K562 (cell line): ENCODE data around the gene TREH. TPM values are rescaled to one million over a fixed set of nuclear protein-coding genes. Genes with fewer than 3 reads are reported as not detected.
A peak's percentile ranks its signal among the peaks of the same experiment; 100 is the strongest.

ENCODE experiments used
- BRD4 ChIP-seq: fragments of 200-600 bp; sonication (generic); IDR thresholded peaks from 2 replicates; pipeline ENCODE4 v1.6.1; 2017; ENCODE audit warnings: inconsistent platforms
- CCAR2 ChIP-seq: fragments of 200-400 bp; formaldehyde crosslinking; IDR thresholded peaks from 2 replicates; pipeline ENCODE4 v1.6.1; 2017; ENCODE audit warnings: mild to moderate bottlenecking, low read depth, low read length
- DACH1 ChIP-seq: fragments of 450-650 bp; IDR thresholded peaks from 2 replicates; pipeline ENCODE4 v1.6.1; 2018; ENCODE audit not compliant: partially characterized antibody
- DPF2 ChIP-seq: fragments of 450-650 bp; IDR thresholded peaks from 2 replicates; pipeline ENCODE4 v1.6.1; 2016
- EZH2 ChIP-seq: IDR thresholded peaks from 2 replicates; pipeline ENCODE4 v1.6.1; 2012; ENCODE audit warnings: low read depth, mild to moderate bottlenecking, inconsistent platforms, low read length, borderline replicate concordance
- GABPB2 ChIP-seq: fragments of 250-450 bp; sonication (Bioruptor Pico); conservative IDR thresholded peaks from 2 replicates; pipeline ENCODE4 v1.5.1; 2021; ENCODE audit warnings: mild to moderate bottlenecking
- HDAC1 ChIP-seq, 2 experiments: fragments of 450-650 bp; IDR thresholded peaks; 2 replicates each; pipeline ENCODE4 v1.6.1; 2016 to 2017; ENCODE audit warnings: inconsistent platforms in 1 of 2, mild to moderate bottlenecking in 1 of 2, moderate library complexity in 1 of 2
- KLF16 ChIP-seq: IDR thresholded peaks from 2 replicates; pipeline ENCODE4 v1.6.1; 2016; ENCODE audit warnings: antibody characterized with exemption
- LARP7 ChIP-seq: fragments of 450-650 bp; IDR thresholded peaks from 2 replicates; pipeline ENCODE4 v1.6.1; 2016
- MCM3 ChIP-seq: fragments of 450-650 bp; IDR thresholded peaks from 2 replicates; pipeline ENCODE4 v1.6.1; 2016
- NBN ChIP-seq: fragments of 450-650 bp; IDR thresholded peaks from 2 replicates; pipeline ENCODE4 v1.6.1; 2016; ENCODE audit warnings: low read depth, mild to moderate bottlenecking
- POLR2AphosphoS2 ChIP-seq: IDR thresholded peaks from 2 replicates; pipeline ENCODE4 v1.6.1; 2012; ENCODE audit warnings: low read length, improper control_type of control experiment
- POU5F1 ChIP-seq: fragments of 150-350 bp; IDR thresholded peaks from 2 replicates; pipeline ENCODE4 v1.6.1; 2014; ENCODE audit warnings: borderline replicate concordance, low read length, low read depth, mild to moderate bottlenecking; ENCODE audit not compliant: partially characterized antibody
- SMARCB1 ChIP-seq: IDR thresholded peaks from 2 replicates; pipeline ENCODE4 v1.6.1; 2011; ENCODE audit warnings: improper control_type of control experiment, low read depth; ENCODE audit not compliant: insufficient read length
- TAF15 ChIP-seq: fragments of 200-400 bp; formaldehyde crosslinking; IDR thresholded peaks from 2 replicates; pipeline ENCODE4 v1.6.1; 2017; ENCODE audit warnings: mild to moderate bottlenecking, low read depth, low read length, moderate library complexity
- ZBTB7A ChIP-seq: IDR thresholded peaks from 2 replicates; pipeline ENCODE4 v1.6.1; 2011; ENCODE audit warnings: low read depth, mild to moderate bottlenecking, low read length, moderate library complexity, borderline replicate concordance; ENCODE audit not compliant: control insufficient read depth
- ZNF217 ChIP-seq: sonication (generic); formaldehyde crosslinking; IDR thresholded peaks from 2 replicates; pipeline ENCODE4 v1.8.0; 2022; ENCODE audit warnings: mild to moderate bottlenecking, missing genetic modification reagents
- ZNF24 ChIP-seq: fragments of 450-650 bp; IDR thresholded peaks from 2 replicates; pipeline ENCODE4 v1.6.1; 2016
- ZNF41 ChIP-seq: fragments of 250-450 bp; sonication (Bioruptor Pico); conservative IDR thresholded peaks from 2 replicates; pipeline ENCODE4 v1.4.0; 2020; ENCODE audit warnings: mild to moderate bottlenecking
- ZNF79 ChIP-seq: fragments of 250-450 bp; sonication (Bioruptor Pico); IDR thresholded peaks from 2 replicates; pipeline ENCODE4 v1.4.0; 2020; ENCODE audit warnings: low read depth, mild to moderate bottlenecking, moderate library complexity
- polyA plus RNA-seq, 8 experiments: library from polyadenylated mRNA; depleted of rRNA in 4 of 8; stranded (reverse) in 5 of 8; unstranded in 3 of 8; fragments of >200 nt; fragmentation: Nextera tagmentation in 2 of 8; fragmentation: Illumina TruSeq in 1 of 8; extraction: Ambion mirVana in 2 of 8; extraction: Trizol in 1 of 8; gene quantifications; 2 replicates each; pipeline versions ENCODE4 v1.2.1 to v1.2.3, GENCODE V29; 2011 to 2014; ENCODE audit warnings: inconsistent platforms in 1 of 8, missing spikeins in 1 of 8
- total RNA-seq, 7 experiments: library from RNA; depleted of rRNA in 6 of 7; stranded (reverse); fragments of >200 nt in 6 of 7; fragmentation: Illumina TruSeq in 2 of 7; extraction: Trizol in 2 of 7; gene quantifications; 2 replicates each; pipeline versions ENCODE4 v1.2.1 to v1.2.3, GENCODE V29; 2011 to 2021; ENCODE audit warnings: low replicate concordance in 1 of 7
- TF ChIP-seq, protein P1 (sequence below): conservative IDR thresholded peaks from 2 replicates; pipeline ENCODE4 v1.6.1; 2011; ENCODE audit warnings: low read depth, mild to moderate bottlenecking, low read length; ENCODE audit not compliant: control insufficient read depth
- TF ChIP-seq, protein P2 (sequence below): fragments of 250-450 bp; sonication (Bioruptor Pico); IDR thresholded peaks from 2 replicates; pipeline ENCODE4 v1.8.0; 2021; ENCODE audit warnings: borderline replicate concordance, mild to moderate bottlenecking, moderate library complexity; ENCODE audit not compliant: poor library complexity, severe bottlenecking
- TF ChIP-seq, protein P3 (sequence below): sonication (generic); formaldehyde crosslinking; IDR thresholded peaks from 2 replicates; pipeline ENCODE4 v1.5.0; 2020; ENCODE audit warnings: missing genetic modification reagents
- TF ChIP-seq, protein P4 (sequence below): fragments of 450-650 bp; IDR thresholded peaks from 2 replicates; pipeline ENCODE4 v1.6.1; 2017; ENCODE audit warnings: antibody characterized with exemption

TREH gene
- total and polyA plus RNA-seq, 9 of the 15 experiments (the other 6 are each of a cell fraction or from before 2014, with no cell fraction given): 0.09 to 0.20 (median 0.11) TPM; not detected in 6

DNA sequence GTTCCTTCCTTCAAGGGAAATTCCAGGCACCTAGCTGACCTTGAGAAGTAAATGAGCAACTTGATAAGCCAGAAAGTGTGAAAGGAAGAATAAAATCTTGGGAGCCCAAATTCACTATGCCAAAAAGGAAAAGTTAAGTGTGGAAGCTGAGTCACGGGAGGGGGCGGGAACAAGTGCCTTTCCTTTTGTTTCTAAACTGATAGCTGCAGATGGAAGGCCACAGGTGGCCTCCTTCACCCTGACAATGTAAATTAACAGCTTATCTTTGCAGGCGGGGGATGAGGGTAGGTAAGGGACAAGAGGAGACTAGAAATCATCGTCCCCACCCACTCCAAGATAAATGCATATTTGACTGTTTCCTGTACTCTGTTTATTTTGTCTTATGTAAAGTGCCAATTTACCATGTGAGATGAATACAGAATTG is 36.4 kb upstream of the TREH start (continued):
- TF ChIP-seq, protein P1, sequence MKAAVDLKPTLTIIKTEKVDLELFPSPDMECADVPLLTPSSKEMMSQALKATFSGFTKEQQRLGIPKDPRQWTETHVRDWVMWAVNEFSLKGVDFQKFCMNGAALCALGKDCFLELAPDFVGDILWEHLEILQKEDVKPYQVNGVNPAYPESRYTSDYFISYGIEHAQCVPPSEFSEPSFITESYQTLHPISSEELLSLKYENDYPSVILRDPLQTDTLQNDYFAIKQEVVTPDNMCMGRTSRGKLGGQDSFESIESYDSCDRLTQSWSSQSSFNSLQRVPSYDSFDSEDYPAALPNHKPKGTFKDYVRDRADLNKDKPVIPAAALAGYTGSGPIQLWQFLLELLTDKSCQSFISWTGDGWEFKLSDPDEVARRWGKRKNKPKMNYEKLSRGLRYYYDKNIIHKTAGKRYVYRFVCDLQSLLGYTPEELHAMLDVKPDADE: no peak
- TF ChIP-seq ZBTB7A: no peak
- no peak for TF ChIP-seq ZNF217 (CRISPR knock-in tag)
- no peak for TF ChIP-seq LARP7
- no peak for TF ChIP-seq GABPB2 (CRISPR knock-in tag)
- no peak for TF ChIP-seq CCAR2
- TF ChIP-seq, protein P2, sequence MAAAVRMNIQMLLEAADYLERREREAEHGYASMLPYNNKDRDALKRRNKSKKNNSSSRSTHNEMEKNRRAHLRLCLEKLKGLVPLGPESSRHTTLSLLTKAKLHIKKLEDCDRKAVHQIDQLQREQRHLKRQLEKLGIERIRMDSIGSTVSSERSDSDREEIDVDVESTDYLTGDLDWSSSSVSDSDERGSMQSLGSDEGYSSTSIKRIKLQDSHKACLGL: no peak
- no peak for TF ChIP-seq ZNF41
- TF ChIP-seq POLR2AphosphoS2: no peak
- TF ChIP-seq HDAC1 (IDR thresholded peaks at IDR 0.05): peak; percentile 14 to 48; a peak in 2 of 4 replicates
- TF ChIP-seq NBN: no peak
- no peak for TF ChIP-seq ZNF79 (CRISPR knock-in tag)
- TF ChIP-seq BRD4: no peak
- TF ChIP-seq DACH1: peak; percentile 42
- TF ChIP-seq KLF16: peak; percentile 69; the same call in 1 of the 2 replicates
- TF ChIP-seq SMARCB1: no peak
- TF ChIP-seq, protein P3, sequence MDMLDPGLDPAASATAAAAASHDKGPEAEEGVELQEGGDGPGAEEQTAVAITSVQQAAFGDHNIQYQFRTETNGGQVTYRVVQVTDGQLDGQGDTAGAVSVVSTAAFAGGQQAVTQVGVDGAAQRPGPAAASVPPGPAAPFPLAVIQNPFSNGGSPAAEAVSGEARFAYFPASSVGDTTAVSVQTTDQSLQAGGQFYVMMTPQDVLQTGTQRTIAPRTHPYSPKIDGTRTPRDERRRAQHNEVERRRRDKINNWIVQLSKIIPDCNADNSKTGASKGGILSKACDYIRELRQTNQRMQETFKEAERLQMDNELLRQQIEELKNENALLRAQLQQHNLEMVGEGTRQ (CRISPR knock-in tag): no peak
- no peak for TF ChIP-seq MCM3
- TF ChIP-seq, protein P4, sequence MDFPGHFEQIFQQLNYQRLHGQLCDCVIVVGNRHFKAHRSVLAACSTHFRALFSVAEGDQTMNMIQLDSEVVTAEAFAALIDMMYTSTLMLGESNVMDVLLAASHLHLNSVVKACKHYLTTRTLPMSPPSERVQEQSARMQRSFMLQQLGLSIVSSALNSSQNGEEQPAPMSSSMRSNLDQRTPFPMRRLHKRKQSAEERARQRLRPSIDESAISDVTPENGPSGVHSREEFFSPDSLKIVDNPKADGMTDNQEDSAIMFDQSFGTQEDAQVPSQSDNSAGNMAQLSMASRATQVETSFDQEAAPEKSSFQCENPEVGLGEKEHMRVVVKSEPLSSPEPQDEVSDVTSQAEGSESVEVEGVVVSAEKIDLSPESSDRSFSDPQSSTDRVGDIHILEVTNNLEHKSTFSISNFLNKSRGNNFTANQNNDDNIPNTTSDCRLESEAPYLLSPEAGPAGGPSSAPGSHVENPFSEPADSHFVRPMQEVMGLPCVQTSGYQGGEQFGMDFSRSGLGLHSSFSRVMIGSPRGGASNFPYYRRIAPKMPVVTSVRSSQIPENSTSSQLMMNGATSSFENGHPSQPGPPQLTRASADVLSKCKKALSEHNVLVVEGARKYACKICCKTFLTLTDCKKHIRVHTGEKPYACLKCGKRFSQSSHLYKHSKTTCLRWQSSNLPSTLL: no peak
- TF ChIP-seq ZNF24: no peak
- TF ChIP-seq DPF2: peak; percentile 90
- TF ChIP-seq EZH2: no peak
- TF ChIP-seq TAF15: no peak
- TF ChIP-seq POU5F1: no peak
